IMR-90 (cell line): ENCODE measurements around the gene PIK3CB. TPM values are rescaled to one million over a fixed set of nuclear protein-coding genes. Genes with fewer than 3 reads are reported as not detected.

Experiments used
- ATAC-seq: fragments of 200-7000 bp; cut with Tn5 transposase; 2 replicates; pipeline ENCODE4 v1.9.1; 2020; ENCODE audit warnings: low read depth, mild to moderate bottlenecking, moderate library complexity
- BruUV-seq: library from RNA; stranded (reverse); fragments of 400-500 nt; replicated peaks from 2 replicates; lab custom pipeline; 2021; lab: Mats Ljungman, UMichigan
- CTCF ChIA-PET: fragments of 300-600 bp; formaldehyde crosslinking; extraction: SDS; loops from one replicate; lab custom pipeline; 2021; ENCODE audit warnings: antibody characterized with exemption; lab: Yijun Ruan, JAX
- POLR2A ChIA-PET: fragments of 300-600 bp; sonication (Branson Sonifier 250); formaldehyde crosslinking; loops from one replicate; lab custom pipeline; 2022; ENCODE audit warnings: antibody characterized with exemption; ENCODE audit not compliant: unreplicated experiment; lab: Charles Lee
- DNase-seq: peaks from one replicate; pipeline ENCODE4 v3.0.0; 2013
- H2AFZ ChIP-seq: replicated peaks from 2 replicates; pipeline ENCODE3; 2013; ENCODE audit warnings: low read length, mild to moderate bottlenecking; ENCODE audit not compliant: poor library complexity
- H2AK5ac ChIP-seq: 2 replicates; pipeline ENCODE4 v1.6.1; 2013; ENCODE audit warnings: low read depth, low read length, inconsistent platforms
- H2AK9ac ChIP-seq: replicated peaks from 2 replicates; pipeline ENCODE3; 2013; ENCODE audit warnings: mild to moderate bottlenecking, low read depth, low read length, moderate library complexity; ENCODE audit not compliant: poor library complexity
- H2BK120ac ChIP-seq: 2 replicates; pipeline ENCODE4 v1.6.1; 2013; ENCODE audit warnings: low read depth, low read length, inconsistent platforms
- H2BK15ac ChIP-seq: 3 replicates; pipeline ENCODE4 v1.6.1; 2013; ENCODE audit warnings: low read depth, low read length, inconsistent platforms
- H2BK20ac ChIP-seq: 2 replicates; pipeline ENCODE4 v1.6.1; 2013; ENCODE audit warnings: low read depth, mild to moderate bottlenecking, inconsistent platforms, low read length, moderate library complexity
- H2BK5ac ChIP-seq: 2 replicates; pipeline ENCODE4 v1.6.1; 2013; ENCODE audit warnings: mild to moderate bottlenecking, low read depth, low read length, inconsistent platforms; ENCODE audit not compliant: poor library complexity, severe bottlenecking
- H3K14ac ChIP-seq: replicated peaks from 2 replicates; pipeline ENCODE4 v1.6.1; 2013; ENCODE audit warnings: low read depth, low read length, inconsistent platforms
- H3K18ac ChIP-seq: 2 replicates; pipeline ENCODE4 v1.6.1; 2013; ENCODE audit warnings: low read depth, low read length, control low read depth
- H3K23ac ChIP-seq: 2 replicates; pipeline ENCODE4 v1.6.1; 2013; ENCODE audit warnings: low read depth, low read length, inconsistent platforms
- H3K27ac ChIP-seq: 2 replicates; pipeline ENCODE4 v1.5.1; 2013; ENCODE audit warnings: mild to moderate bottlenecking, control low read depth, low read length; ENCODE audit not compliant: insufficient read depth
- H3K27me3 ChIP-seq: 2 replicates; pipeline ENCODE4 v1.6.1; 2013; ENCODE audit warnings: low read length; ENCODE audit not compliant: control insufficient read depth, insufficient read depth
- H3K36me3 ChIP-seq: 2 replicates; pipeline ENCODE4 v1.6.1; 2013; ENCODE audit warnings: low read length, mixed read lengths; ENCODE audit not compliant: control insufficient read depth, insufficient read depth
- H3K4ac ChIP-seq: 2 replicates; pipeline ENCODE4 v1.6.1; 2013; ENCODE audit warnings: low read depth, low read length, inconsistent platforms
- H3K4me1 ChIP-seq: 2 replicates; pipeline ENCODE4 v1.6.1; 2013; ENCODE audit warnings: low read length, mixed read lengths; ENCODE audit not compliant: control insufficient read depth, insufficient read depth
- H3K4me2 ChIP-seq: 2 replicates; pipeline ENCODE4 v1.6.1; 2013; ENCODE audit warnings: low read depth, mild to moderate bottlenecking, control low read depth, low read length, moderate library complexity
- H3K4me3 ChIP-seq: 2 replicates; pipeline ENCODE4 v1.5.1; 2013; ENCODE audit warnings: low read depth, mild to moderate bottlenecking, control low read depth, low read length, moderate library complexity; ENCODE audit not compliant: insufficient read depth
- H3K56ac ChIP-seq: 2 replicates; pipeline ENCODE4 v1.6.1; 2013; ENCODE audit warnings: low read length, inconsistent platforms; ENCODE audit not compliant: insufficient read depth; ENCODE audit errors: extremely low read depth
- H3K79me1 ChIP-seq, 2 experiments: 2 replicates each; pipeline ENCODE4 v1.6.1; 2013; ENCODE audit warnings: low read length in 2 of 2, inconsistent platforms in 1 of 2, low read depth in 1 of 2
- H3K9ac ChIP-seq: 2 replicates; pipeline ENCODE4 v1.6.1; 2013; ENCODE audit warnings: low read depth, low read length, control low read depth
- H3K9me1 ChIP-seq: 2 replicates; pipeline ENCODE4 v1.6.1; 2013; ENCODE audit warnings: low read length, inconsistent platforms; ENCODE audit not compliant: insufficient read depth
- H3K9me3 ChIP-seq: 2 replicates; pipeline ENCODE4 v1.6.1; 2013; ENCODE audit warnings: low read length; ENCODE audit not compliant: control insufficient read depth, insufficient read depth
- H4K20me1 ChIP-seq: 2 replicates; pipeline ENCODE4 v1.6.1; 2013; ENCODE audit warnings: low read length, inconsistent platforms; ENCODE audit not compliant: insufficient read depth
- H4K5ac ChIP-seq: 2 replicates; pipeline ENCODE4 v1.6.1; 2013; ENCODE audit warnings: mild to moderate bottlenecking, low read depth, low read length, control low read depth
- H4K8ac ChIP-seq, 2 experiments: 2 replicates each; pipeline ENCODE4 v1.6.1; 2013; ENCODE audit warnings: low read depth in 2 of 2, low read length in 2 of 2, control low read depth in 1 of 2, inconsistent platforms in 1 of 2
- H4K91ac ChIP-seq: 2 replicates; pipeline ENCODE4 v1.6.1; 2013; ENCODE audit warnings: low read depth, low read length, inconsistent platforms; ENCODE audit not compliant: insufficient read depth
- BHLHE40 ChIP-seq: fragments of 150-350 bp; IDR thresholded peaks from 2 replicates; pipeline ENCODE4 v1.6.1; 2016; ENCODE audit warnings: mild to moderate bottlenecking, low read depth, low read length
- CEBPB ChIP-seq: IDR thresholded peaks from 2 replicates; pipeline ENCODE4 v1.6.1; 2012; ENCODE audit warnings: low read depth, low read length, improper control_type of control experiment
- CHD1 ChIP-seq: IDR thresholded peaks from 2 replicates; pipeline ENCODE4 v1.6.1; 2012; ENCODE audit warnings: low read depth, low read length, improper control_type of control experiment
- CTCF ChIP-seq: conservative IDR thresholded peaks from 2 replicates; pipeline ENCODE4 v1.5.1; 2012; ENCODE audit warnings: mild to moderate bottlenecking, low read depth, low read length, improper control_type of control experiment
- ELK1 ChIP-seq: fragments of 150-350 bp; IDR thresholded peaks from 2 replicates; pipeline ENCODE4 v1.6.1; 2016; ENCODE audit warnings: low read depth, mild to moderate bottlenecking, low read length, moderate library complexity, borderline replicate concordance
- FOS ChIP-seq: fragments of 150-350 bp; IDR thresholded peaks from 2 replicates; pipeline ENCODE4 v1.6.1; 2016; ENCODE audit warnings: low read depth, low read length
- MAFK ChIP-seq: IDR thresholded peaks from 2 replicates; pipeline ENCODE4 v1.6.1; 2012; ENCODE audit warnings: low read depth, low read length, improper control_type of control experiment
- MAZ ChIP-seq: IDR thresholded peaks from 2 replicates; pipeline ENCODE4 v1.6.1; 2012; ENCODE audit warnings: low read depth, mild to moderate bottlenecking, low read length, improper control_type of control experiment, moderate library complexity, borderline replicate concordance
- MXI1 ChIP-seq: IDR thresholded peaks from 2 replicates; pipeline ENCODE4 v1.6.1; 2012; ENCODE audit warnings: low read depth, mild to moderate bottlenecking, low read length, moderate library complexity, borderline replicate concordance
- NFE2L2 ChIP-seq: fragments of 150-350 bp; IDR thresholded peaks from 2 replicates; pipeline ENCODE4 v1.6.1; 2016; ENCODE audit warnings: low read depth, mild to moderate bottlenecking, low read length
- POLR2A ChIP-seq: IDR thresholded peaks from 2 replicates; pipeline ENCODE4 v1.6.1; 2012; ENCODE audit warnings: mild to moderate bottlenecking, low read depth, low read length
- RAD21 ChIP-seq: IDR thresholded peaks from 2 replicates; pipeline ENCODE4 v1.6.1; 2012; ENCODE audit warnings: low read length, improper control_type of control experiment
- RCOR1 ChIP-seq: IDR thresholded peaks from 2 replicates; pipeline ENCODE4 v1.6.1; 2012; ENCODE audit warnings: mild to moderate bottlenecking, low read length, improper control_type of control experiment; ENCODE audit not compliant: insufficient replicate concordance
- RFX5 ChIP-seq: IDR thresholded peaks from 2 replicates; pipeline ENCODE4 v1.8.0; 2012; ENCODE audit warnings: low read depth, mild to moderate bottlenecking, low read length, moderate library complexity
- SMC3 ChIP-seq: fragments of 150-350 bp; IDR thresholded peaks from 2 replicates; pipeline ENCODE4 v1.6.1; 2016; ENCODE audit warnings: low read depth, mild to moderate bottlenecking, antibody characterized with exemption, low read length, moderate library complexity
- USF2 ChIP-seq: fragments of 150-350 bp; IDR thresholded peaks from 2 replicates; pipeline ENCODE4 v1.6.1; 2017; ENCODE audit warnings: mild to moderate bottlenecking, antibody characterized with exemption, low read length, low read depth
- dilution Hi-C: fragments of 300-500 bp; cut with HindIII; formaldehyde crosslinking; loops from one replicate; pipeline ENCODE4 v1.14.3; 2018; ENCODE audit warnings: low sequenced_read_pairs; ENCODE audit not compliant: unreplicated experiment
- in situ Hi-C: fragments of 300-500 bp; cut with MboI; formaldehyde crosslinking; loops from 3 replicates; pipeline ENCODE4 v1.14.3; 2019; ENCODE audit warnings: low sequenced_read_pairs, inconsistent platforms, mixed read lengths
- intact Hi-C: fragments of 100-400 bp; cut with micrococcal nuclease; formaldehyde crosslinking; loops from 2 replicates; pipeline ENCODE4 v1.10.0; 2022
- polyA plus RNA-seq, 3 experiments: library from polyadenylated mRNA; depleted of rRNA; stranded (reverse); fragments of >200 nt; gene quantifications; 2 replicates each; pipeline ENCODE4 v1.2.3, GENCODE V29; 2012; ENCODE audit warnings: low replicate concordance in 1 of 3
- total RNA-seq: library from RNA; depleted of rRNA; stranded (reverse); fragments of >200 nt; gene quantifications from 2 replicates; pipeline ENCODE4 v1.2.3, GENCODE V29; 2012

The PIK3CB gene
- total and polyA plus RNA-seq, 2 of the 4 experiments (the other 2 are of a cell fraction) = 6.3 to 6.8 TPM

- dilution Hi-C loops = no loop called here
- H3K56ac ChIP-seq = no peak overlapping the region
- H3K4me1 ChIP-seq = peaks cover 3% of the 10 kb centered on the region
- 0 out of 2 replicates have a peak, but pooled peaks cover 1% of the 10 kb centered on the region for H3K36me3 ChIP-seq
- intact Hi-C loops = no loop called here
- no peak overlapping the region for H3K27ac ChIP-seq
- H3K23ac ChIP-seq = no peak overlapping the region
- ChIA-PET POLR2A (no interaction called here), CTCF (no interaction called here)
- BruUV-seq = no TSS peak
- H4K91ac ChIP-seq = no peak overlapping the region
- H3K18ac ChIP-seq = no peak overlapping the region
- H2AFZ ChIP-seq = no peak overlapping the region
- H4K8ac ChIP-seq = no peak overlapping the region
- no peaks in the 10 kb centered on the region for H4K20me1 ChIP-seq
- no peak overlapping the region for H3K9ac ChIP-seq
- no peak overlapping the region for H2BK120ac ChIP-seq
- no peak overlapping the region for H3K4me3 ChIP-seq
- no peak overlapping the region for H2AK5ac ChIP-seq
- no peak overlapping the region for H3K4me2 ChIP-seq
- H2BK20ac ChIP-seq = no peak overlapping the region
- H3K4ac ChIP-seq = no peak overlapping the region
- H3K9me1 ChIP-seq = no peaks in the 10 kb centered on the region; the same call in 1 of the 2 replicates
- H2BK15ac ChIP-seq = no peak overlapping the region
- H2AK9ac ChIP-seq = no peak overlapping the region
- ATAC-seq = no peak
- H3K79me1 ChIP-seq = peaks cover 9 to 26% of the 10 kb centered on the region in 2 experiments; a peak in 3 of 4 replicates
- in situ Hi-C loops = no loop called here
- no peaks in the 10 kb centered on the region for H3K27me3 ChIP-seq
- no peak for TF ChIP-seq CTCF
- TF ChIP-seq ELK1 = no peak
- no peak for TF ChIP-seq FOS
- no peak for TF ChIP-seq SMC3
- TF ChIP-seq POLR2A = no peak
- no peak for TF ChIP-seq MXI1
- TF ChIP-seq RFX5 = no peak
- TF ChIP-seq RCOR1 = no peak
- TF ChIP-seq CHD1 = no peak
- no peak for TF ChIP-seq CEBPB
- no peak for TF ChIP-seq MAFK
- TF ChIP-seq MAZ = no peak
- TF ChIP-seq USF2 = no peak
- no peak for TF ChIP-seq NFE2L2
- TF ChIP-seq BHLHE40 = no peak
- no peak for TF ChIP-seq RAD21
- no peak overlapping the region for H3K14ac ChIP-seq
- H3K9me3 ChIP-seq = no peaks in the 10 kb centered on the region
- H4K5ac ChIP-seq = no peak overlapping the region
- no peak for DNase-seq
- no peak overlapping the region for H2BK5ac ChIP-seq
These were observed 48.8 kb downstream of the PIK3CB start for GRCh38 chr3:138785951-138786350.
